Duodenal mucosa (tissue), 2 donors: ENCODE results near the gene FGF8.

ENCODE experiments used
- H3K27ac ChIP-seq: one replicate; pipeline ENCODE4 v1.7.0; 2013; ENCODE audit warnings: low read depth, low read length
- H3K27me3 ChIP-seq, 2 donors: one replicate each; pipeline ENCODE4 v1.7.0; 2013; ENCODE audit warnings: low read length in 2 of 2, control low read depth in 1 of 2; ENCODE audit not compliant: insufficient read depth in 2 of 2, control insufficient read depth in 1 of 2
- H3K36me3 ChIP-seq, 2 donors: one replicate each; pipeline ENCODE4 v1.7.0; 2013; ENCODE audit warnings: low read length in 2 of 2, control low read depth in 1 of 2; ENCODE audit not compliant: insufficient read depth in 2 of 2, control insufficient read depth in 1 of 2
- H3K4me1 ChIP-seq, 2 donors: one replicate each; pipeline ENCODE4 v1.7.0; 2013; ENCODE audit warnings: low read length in 2 of 2, control low read depth in 1 of 2; ENCODE audit not compliant: insufficient read depth in 2 of 2, control insufficient read depth in 1 of 2
- H3K4me3 ChIP-seq, 2 donors: one replicate each; pipeline ENCODE4 v1.7.0; 2013; ENCODE audit warnings: low read length in 2 of 2, low read depth in 1 of 2
- H3K9ac ChIP-seq, 2 donors: one replicate each; pipeline ENCODE4 v1.7.0; 2013; ENCODE audit warnings: low read length in 2 of 2, low read depth in 1 of 2
- H3K9me3 ChIP-seq, 2 donors: one replicate each; pipeline ENCODE4 v1.7.0; 2013; ENCODE audit warnings: low read length in 2 of 2, control low read depth in 1 of 2; ENCODE audit not compliant: control insufficient read depth in 1 of 2

The FGF8 gene, protein sequence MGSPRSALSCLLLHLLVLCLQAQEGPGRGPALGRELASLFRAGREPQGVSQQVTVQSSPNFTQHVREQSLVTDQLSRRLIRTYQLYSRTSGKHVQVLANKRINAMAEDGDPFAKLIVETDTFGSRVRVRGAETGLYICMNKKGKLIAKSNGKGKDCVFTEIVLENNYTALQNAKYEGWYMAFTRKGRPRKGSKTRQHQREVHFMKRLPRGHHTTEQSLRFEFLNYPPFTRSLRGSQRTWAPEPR

GRCh38 chr10:101775273-101776160 is at the start of gene FGF8:
Gene FGF8 (minus strand): TSS chr10:101776114. CDS start chr10:101775900, 214 bp downstream.
- H3K27me3 ChIP-seq, result peaks cover 67 to 75% of the 10 kb centered on the region in 2 donors
- no peak within 1 kb of the TSS for H3K9ac ChIP-seq
- H3K36me3 ChIP-seq, result no peaks in the 10 kb centered on the region
- no peak within 1 kb of the TSS for H3K4me3 ChIP-seq
- peaks cover 27 to 31% of the 10 kb centered on the region in 2 donors for H3K4me1 ChIP-seq
- H3K9me3 ChIP-seq, result no peaks in the 10 kb centered on the region
- no peak within 1 kb of the TSS for H3K27ac ChIP-seq

- H3K4me1 ChIP-seq, result peaks cover 0 to 4% of the 10 kb centered on the region in 2 donors
- H3K9me3 ChIP-seq, result no peaks in the 10 kb centered on the region
- no peak overlapping the region for H3K9ac ChIP-seq
- peaks cover 0 to 9% of the 10 kb centered on the region in 2 donors for H3K36me3 ChIP-seq
- H3K4me3 ChIP-seq, result no peak overlapping the region
- H3K27ac ChIP-seq, result no peak overlapping the region
- no peaks in the 10 kb centered on the region for H3K27me3 ChIP-seq
Observed at GRCh38 chr10:101824736-101825135, 48.8 kb upstream of the FGF8 start.

GRCh38 chr10:101818872-101819633 is 43.1 kb upstream of the FGF8 start:
- H3K27ac ChIP-seq, result peak overlapping the region; percentile 80
- H3K9me3 ChIP-seq, result no peaks in the 10 kb centered on the region
- peaks cover 16 to 33% of the 10 kb centered on the region in 2 donors for H3K4me1 ChIP-seq
- H3K9ac ChIP-seq, result peak overlapping the region; percentile 63 to 93
- H3K36me3 ChIP-seq, result no peaks in the 10 kb centered on the region
- H3K4me3 ChIP-seq, result peak overlapping the region; percentile 86 to 87
- H3K27me3 ChIP-seq, result no peaks in the 10 kb centered on the region

GRCh38 chr10:101818119-101818871 is 42.4 kb upstream of the FGF8 start, which contains the start of gene OGA:
Gene OGA (minus strand): TSS chr10:101818444. CDS start chr10:101818022, 422 bp downstream.
- Histone ChIP-seq H3K9me3 (no peaks in the 10 kb centered on the region), H3K4me1 (peaks cover 16 to 33% of the 10 kb centered on the region in 2 donors), H3K9ac (peak within 1 kb of the TSS; percentile 90 to 93), H3K4me3 (peak within 1 kb of the TSS; percentile 86 to 87), H3K36me3 (no peaks in the 10 kb centered on the region), H3K27me3 (no peaks in the 10 kb centered on the region), H3K27ac (peak within 1 kb of the TSS; percentile 88)

- Histone ChIP-seq H3K27me3 (no peaks in the 10 kb centered on the region), H3K4me3 (peak overlapping the region; percentile 86 to 87), H3K27ac (peak overlapping the region; percentile 88), H3K4me1 (peaks cover 16 to 33% of the 10 kb centered on the region in 2 donors), H3K36me3 (peaks cover 5 to 7% of the 10 kb centered on the region in 2 donors), H3K9me3 (no peaks in the 10 kb centered on the region), H3K9ac (peak overlapping the region; percentile 90 to 93)
Observed at GRCh38 chr10:101817337-101818118, 41.6 kb upstream of the FGF8 start.

- Histone ChIP-seq H3K36me3 (peaks cover 10 to 13% of the 10 kb centered on the region in 2 donors), H3K4me1 (peaks cover 16 to 33% of the 10 kb centered on the region in 2 donors)
Observed at GRCh38 chr10:101816913-101817336, 41.0 kb upstream of the FGF8 start.

DNA sequence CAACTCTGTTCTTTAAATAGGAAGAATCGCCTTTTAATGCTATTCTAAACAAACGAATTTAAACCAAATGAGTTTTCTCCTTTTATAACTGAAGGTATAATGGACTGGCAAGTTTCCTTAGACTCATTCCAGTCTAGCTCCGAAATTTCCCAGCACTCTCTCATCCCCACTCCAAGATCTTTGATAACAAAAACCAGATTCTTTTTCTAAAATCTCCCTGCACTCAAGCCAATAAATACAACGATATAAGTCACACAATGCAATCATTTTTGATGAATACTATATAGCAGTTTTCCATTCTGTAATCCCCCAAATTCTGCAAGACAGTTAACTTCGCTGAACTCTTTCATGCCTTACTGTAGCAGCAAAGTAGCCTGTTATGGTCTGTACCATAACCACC is 40.5 kb upstream of the FGF8 start:
- H3K27ac ChIP-seq, result no peak overlapping the region
- no peaks in the 10 kb centered on the region for H3K27me3 ChIP-seq
- H3K4me1 ChIP-seq, result peaks cover 16 to 33% of the 10 kb centered on the region in 2 donors
- peak overlapping the region; percentile 86 to 87 for H3K4me3 ChIP-seq
- H3K9ac ChIP-seq, result peak overlapping the region; percentile 90 to 93
- H3K9me3 ChIP-seq, result no peaks in the 10 kb centered on the region
- peaks cover 12 to 16% of the 10 kb centered on the region in 2 donors for H3K36me3 ChIP-seq

More at GRCh38 chr10:101816913-101817336, 41.0 kb upstream of the FGF8 start:
- H3K9ac ChIP-seq, result peak overlapping the region; percentile 90 to 93
- H3K27ac ChIP-seq, result no peak overlapping the region
- H3K27me3 ChIP-seq, result no peaks in the 10 kb centered on the region
- no peaks in the 10 kb centered on the region for H3K9me3 ChIP-seq
- H3K4me3 ChIP-seq, result peak overlapping the region; percentile 86 to 87

DNA sequence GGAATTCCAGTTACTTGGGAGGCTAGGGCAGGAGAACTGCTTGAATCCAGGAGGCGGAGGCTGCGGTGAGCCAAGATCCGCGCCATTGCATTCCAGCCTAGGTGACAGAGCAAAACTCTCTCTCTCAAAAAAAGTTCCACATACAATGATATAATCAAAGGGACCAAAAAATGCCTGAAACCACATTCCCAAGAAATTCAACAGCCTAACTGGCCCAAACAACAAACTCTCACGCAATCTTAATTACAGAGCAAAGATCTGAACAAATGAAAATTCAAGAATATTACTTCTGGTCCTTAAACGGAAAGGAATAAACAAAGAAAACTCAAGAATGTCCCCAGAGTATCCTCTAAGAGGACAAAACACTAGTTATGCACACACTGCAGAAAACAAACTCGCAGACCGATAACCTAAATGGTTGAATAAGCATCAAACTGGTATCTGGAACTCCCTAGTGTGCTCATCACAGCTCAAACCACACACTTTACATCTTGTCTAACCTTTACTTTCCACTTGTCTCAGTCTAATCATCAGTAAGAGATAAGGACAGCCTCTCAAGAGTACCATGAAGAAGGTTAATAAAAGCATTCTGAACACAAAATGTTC is 38.7 kb upstream of the FGF8 start:
- H3K27ac ChIP-seq, result no peak overlapping the region
- H3K4me3 ChIP-seq, result peak overlapping the region; percentile 86 to 87
- H3K27me3 ChIP-seq, result no peaks in the 10 kb centered on the region
- H3K9me3 ChIP-seq, result no peaks in the 10 kb centered on the region
- H3K4me1 ChIP-seq, result peaks cover 16 to 29% of the 10 kb centered on the region in 2 donors
- H3K9ac ChIP-seq, result no peak overlapping the region
- H3K36me3 ChIP-seq, result peaks cover 12 to 31% of the 10 kb centered on the region in 2 donors
